ENCODE measurements around the gene MYOCOS.

MYOCOS gene

DNA sequence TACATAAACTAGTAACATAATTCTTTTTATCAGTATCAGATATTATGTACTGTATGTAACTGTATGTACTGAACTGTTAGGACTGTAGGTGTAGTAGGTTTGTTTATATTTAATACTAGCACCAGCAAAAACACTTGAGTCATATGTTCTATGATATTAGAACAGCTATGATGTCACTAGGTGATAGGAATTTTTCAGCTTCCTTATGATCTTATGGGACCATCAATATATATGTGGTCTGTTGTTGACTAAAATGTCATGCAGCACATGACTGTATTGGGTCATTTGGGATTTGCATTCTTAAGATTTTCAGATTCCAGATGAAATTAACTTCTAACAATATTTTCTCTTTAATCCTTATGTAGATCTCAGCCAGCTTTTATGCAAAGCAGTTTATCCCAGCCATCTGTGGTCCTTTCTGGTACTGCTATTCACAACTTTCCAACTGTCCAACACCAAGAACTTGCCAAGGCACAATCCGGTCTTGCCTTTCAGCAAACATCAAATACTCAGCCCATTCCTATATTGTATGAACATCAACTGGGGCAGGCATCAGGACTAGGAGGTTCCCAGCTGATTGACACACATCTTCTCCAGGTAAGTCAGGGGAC, 38.3 kb upstream of the MYOCOS start:
- TF ChIP-seq, protein P1, sequence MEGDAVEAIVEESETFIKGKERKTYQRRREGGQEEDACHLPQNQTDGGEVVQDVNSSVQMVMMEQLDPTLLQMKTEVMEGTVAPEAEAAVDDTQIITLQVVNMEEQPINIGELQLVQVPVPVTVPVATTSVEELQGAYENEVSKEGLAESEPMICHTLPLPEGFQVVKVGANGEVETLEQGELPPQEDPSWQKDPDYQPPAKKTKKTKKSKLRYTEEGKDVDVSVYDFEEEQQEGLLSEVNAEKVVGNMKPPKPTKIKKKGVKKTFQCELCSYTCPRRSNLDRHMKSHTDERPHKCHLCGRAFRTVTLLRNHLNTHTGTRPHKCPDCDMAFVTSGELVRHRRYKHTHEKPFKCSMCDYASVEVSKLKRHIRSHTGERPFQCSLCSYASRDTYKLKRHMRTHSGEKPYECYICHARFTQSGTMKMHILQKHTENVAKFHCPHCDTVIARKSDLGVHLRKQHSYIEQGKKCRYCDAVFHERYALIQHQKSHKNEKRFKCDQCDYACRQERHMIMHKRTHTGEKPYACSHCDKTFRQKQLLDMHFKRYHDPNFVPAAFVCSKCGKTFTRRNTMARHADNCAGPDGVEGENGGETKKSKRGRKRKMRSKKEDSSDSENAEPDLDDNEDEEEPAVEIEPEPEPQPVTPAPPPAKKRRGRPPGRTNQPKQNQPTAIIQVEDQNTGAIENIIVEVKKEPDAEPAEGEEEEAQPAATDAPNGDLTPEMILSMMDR (IDR thresholded peaks at IDR 0.05): no peak
- Histone ChIP-seq H3K9me3 (no peaks in the 10 kb centered on the region), H3K4me1 (ENCODE audit: control insufficient read depth in 1 of 2, insufficient read depth in 1 of 2, low read depth in 1 of 2, low read length in 1 of 2) (no peaks in the 10 kb centered on the region), H3K27me3 (no peaks in the 10 kb centered on the region), H3K36me3 (peaks cover 92% of the 10 kb centered on the region), H3K4me3 (ENCODE audit: low read depth in 1 of 2, low read length in 1 of 2) (no peak overlapping the region), H3K27ac (no peak overlapping the region)

DNA sequence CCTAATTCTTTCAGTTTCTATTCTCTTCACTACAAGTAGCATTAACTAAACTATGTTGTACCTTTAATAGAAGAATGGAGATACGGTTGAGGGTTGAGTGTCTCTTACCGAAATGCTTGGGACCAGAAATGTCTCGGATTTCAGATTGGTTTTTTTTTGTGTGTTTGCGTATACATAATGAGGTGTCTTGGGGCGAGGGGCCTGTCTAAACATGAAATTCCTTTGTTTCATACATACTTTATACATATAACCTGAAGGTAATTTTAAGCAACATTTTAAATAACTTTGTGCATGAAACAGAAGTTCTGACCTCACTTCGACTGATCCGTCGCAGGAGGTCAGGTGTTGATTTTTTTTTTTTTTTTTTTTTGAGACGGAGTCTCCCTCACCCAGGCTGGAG, 36.3 kb upstream of the MYOCOS start:
- TF ChIP-seq, protein P1 (IDR thresholded peaks at IDR 0.05): no peak
- H3K27me3 ChIP-seq: no peaks in the 10 kb centered on the region
- H3K36me3 ChIP-seq: peaks cover 92% of the 10 kb centered on the region
- no peak overlapping the region for H3K27ac ChIP-seq
- H3K4me1 ChIP-seq (ENCODE audit: control insufficient read depth in 1 of 2, insufficient read depth in 1 of 2, low read depth in 1 of 2, low read length in 1 of 2): no peaks in the 10 kb centered on the region
- H3K4me3 ChIP-seq (ENCODE audit: low read depth in 1 of 2, low read length in 1 of 2): no peak overlapping the region
- no peaks in the 10 kb centered on the region for H3K9me3 ChIP-seq

DNA sequence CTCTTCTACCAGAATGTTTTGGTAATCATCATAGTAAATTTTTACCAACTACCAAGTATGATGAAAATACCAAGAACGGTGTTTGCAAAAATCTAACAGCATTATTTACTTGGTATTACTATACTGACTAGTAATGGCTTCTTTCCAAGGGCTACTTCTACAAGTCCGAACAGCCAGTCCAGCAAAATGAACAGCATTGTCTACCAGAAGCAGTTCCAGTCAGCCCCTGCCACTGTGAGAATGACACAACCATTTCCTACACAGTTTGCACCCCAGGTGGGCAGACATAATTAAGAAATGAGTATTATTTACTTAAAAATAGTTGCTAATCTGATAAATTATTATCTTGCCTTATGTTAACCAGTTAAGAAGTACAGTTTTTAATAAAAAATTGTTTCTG, 33.8 kb upstream of the MYOCOS start:
- TF ChIP-seq, protein P1 (IDR thresholded peaks at IDR 0.05): no peak
- no peak overlapping the region for H3K27ac ChIP-seq

DNA sequence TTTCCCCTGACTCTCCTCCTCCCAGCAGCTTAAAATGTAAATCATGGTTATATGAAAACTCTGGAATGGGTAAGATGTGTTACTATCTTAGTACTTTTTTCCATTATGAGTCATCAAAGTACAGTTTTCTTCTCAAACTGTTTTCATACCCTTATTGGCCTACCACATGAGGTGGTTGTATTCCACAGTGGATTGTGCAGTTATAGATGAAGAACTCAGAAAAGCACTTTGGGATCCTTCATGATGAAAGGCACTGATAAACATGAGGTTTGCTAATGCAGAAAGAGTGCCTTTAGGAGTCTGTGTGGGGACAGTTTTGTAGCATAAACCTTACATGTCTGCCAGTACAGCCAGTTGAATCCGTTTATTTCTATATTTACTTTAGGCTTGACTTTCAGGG, 32.0 kb upstream of the MYOCOS start:
- H3K36me3 ChIP-seq: peaks cover 88% of the 10 kb centered on the region
- TF ChIP-seq, protein P1 (IDR thresholded peaks at IDR 0.05): no peak

More for the DNA sequence above, 33.8 kb upstream of the MYOCOS start:
- Histone ChIP-seq H3K4me1 (ENCODE audit: control insufficient read depth in 1 of 2, insufficient read depth in 1 of 2, low read depth in 1 of 2, low read length in 1 of 2) (no peaks in the 10 kb centered on the region), H3K9me3 (no peaks in the 10 kb centered on the region), H3K27me3 (no peaks in the 10 kb centered on the region), H3K36me3 (peaks cover 94% of the 10 kb centered on the region), H3K4me3 (ENCODE audit: low read depth in 1 of 2, low read length in 1 of 2) (no peak overlapping the region)

DNA sequence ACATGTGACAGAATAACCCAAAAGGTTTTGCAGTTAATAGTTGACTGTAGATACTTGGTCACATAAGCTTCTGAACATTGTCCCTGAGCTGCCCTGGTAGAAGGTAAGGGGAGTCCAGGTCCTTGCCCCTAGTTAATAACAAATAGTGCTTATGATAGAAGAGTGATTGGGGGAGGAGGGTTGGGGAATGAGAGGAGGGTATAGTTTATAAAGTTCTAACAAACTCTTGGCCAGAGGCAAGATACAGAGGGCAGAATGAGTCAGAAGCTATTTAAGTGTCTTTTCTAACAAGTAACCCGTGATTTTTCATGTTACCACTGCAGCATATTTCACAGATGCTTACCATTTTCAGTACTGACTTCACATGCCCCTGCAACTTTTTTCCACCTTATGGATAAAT, 26.7 kb upstream of the MYOCOS start:
- peaks cover 33 to 46% of the 10 kb centered on the region in 2 experiments for H3K4me1 ChIP-seq (ENCODE audit: control insufficient read depth in 1 of 2, insufficient read depth in 1 of 2, low read depth in 1 of 2, low read length in 1 of 2)
- no peaks in the 10 kb centered on the region for H3K27me3 ChIP-seq
- peaks cover 41% of the 10 kb centered on the region for H3K36me3 ChIP-seq
- peak overlapping the region; percentile 70 for H3K27ac ChIP-seq
- TF ChIP-seq, protein P1 (IDR thresholded peaks at IDR 0.05): no peak
- no peaks in the 10 kb centered on the region for H3K9me3 ChIP-seq
- no peak overlapping the region for H3K4me3 ChIP-seq (ENCODE audit: low read depth in 1 of 2, low read length in 1 of 2)

More for the DNA sequence above, 32.0 kb upstream of the MYOCOS start:
- Histone ChIP-seq H3K27me3 (no peaks in the 10 kb centered on the region), H3K4me3 (ENCODE audit: low read depth in 1 of 2, low read length in 1 of 2) (no peak overlapping the region), H3K4me1 (ENCODE audit: control insufficient read depth in 1 of 2, insufficient read depth in 1 of 2, low read depth in 1 of 2, low read length in 1 of 2) (peaks cover 1 to 2% of the 10 kb centered on the region in 2 experiments), H3K9me3 (no peaks in the 10 kb centered on the region), H3K27ac (no peak overlapping the region)

Measured in neutrophil (primary cell).